GM12878 (cell line): ENCODE data around the gene LSP1. TPM values are rescaled to one million over a fixed set of nuclear protein-coding genes. Genes with fewer than 3 reads are reported as not detected.
"Not testable (repeated sequence)": the region's sequence is repeated elsewhere in the genome, so short reads cannot be mapped to it uniquely, and the experiment has no call there.

Experiments used
- ATAC-seq: fragments of 200-7000 bp; cut with Tn5 transposase; 3 replicates; pipeline ENCODE4 v1.9.1; 2020; ENCODE audit warnings: mild to moderate bottlenecking, moderate library complexity
- BruUV-seq: library from RNA; stranded (reverse); fragments of 400-500 nt; replicated peaks from 2 replicates; lab custom pipeline; 2021; lab: Mats Ljungman, UMichigan
- CTCF ChIA-PET: fragments of 300-600 bp; sonication (Branson Sonifier 250); formaldehyde crosslinking; extraction: SDS; loops from one replicate; lab custom pipeline; 2021; ENCODE audit warnings: inconsistent platforms; lab: Yijun Ruan, JAX
- POLR2A ChIA-PET: fragments of 350-600 bp; formaldehyde crosslinking; extraction: SDS; loops from one replicate; lab custom pipeline; 2021; ENCODE audit warnings: inconsistent platforms; lab: Charles Lee
- RAD21 ChIA-PET: fragments of 300-600 bp; sonication (Branson Sonifier 250); formaldehyde crosslinking; loops from one replicate; lab custom pipeline; 2023; ENCODE audit warnings: antibody characterized with exemption; ENCODE audit not compliant: unreplicated experiment; lab: Charles Lee
- SMC1A ChIA-PET: fragments of 300-600 bp; sonication (Branson Sonifier 250); formaldehyde crosslinking; loops from one replicate; lab custom pipeline; 2023; ENCODE audit not compliant: unreplicated experiment, uncharacterized antibody; lab: Charles Lee
- DNase-seq: peaks from one replicate; pipeline ENCODE4 v3.0.0-alpha.2; 2011; ENCODE audit warnings: low read depth, low spot score
- FAIRE-seq: peaks from 3 replicates; lab custom pipeline; 2011; peaks lifted over from hg19 to GRCh38; lab: Jason Lieb, UNC
- H2AFZ ChIP-seq: 2 replicates; pipeline ENCODE4 v1.6.0; 2011; ENCODE audit warnings: low read depth, low read length, control low read depth; ENCODE audit not compliant: control insufficient read depth
- H3K27ac ChIP-seq: 2 replicates; pipeline ENCODE4 v1.5.1; 2011; ENCODE audit warnings: control low read depth; ENCODE audit not compliant: control insufficient read depth, insufficient read depth
- H3K27me3 ChIP-seq, 2 experiments: replicated peaks in 1 of 2; 2 replicates each; pipeline versions ENCODE4 v1.6.0 to v1.6.1; 2011; ENCODE audit warnings: low read length in 1 of 2; ENCODE audit not compliant: control insufficient read depth in 2 of 2, insufficient read depth in 2 of 2
- H3K36me3 ChIP-seq, 2 experiments: 2 replicates each; pipeline ENCODE4 v1.5.1; 2011; ENCODE audit warnings: low read length in 1 of 2; ENCODE audit not compliant: control insufficient read depth in 2 of 2, insufficient read depth in 2 of 2
- H3K4me1 ChIP-seq: 2 replicates; pipeline ENCODE4 v1.6.1; 2011; ENCODE audit warnings: mild to moderate bottlenecking, low read length, moderate library complexity, mixed read lengths; ENCODE audit not compliant: control insufficient read depth, insufficient read depth
- H3K4me2 ChIP-seq: 2 replicates; pipeline ENCODE4 v1.6.0; 2011; ENCODE audit warnings: control low read depth; ENCODE audit not compliant: control insufficient read depth, insufficient read depth
- H3K4me3 ChIP-seq: fragments of 200-600 bp; sonication (generic); 2 replicates; pipeline ENCODE4 v1.5.1; 2016
- H3K79me2 ChIP-seq: 2 replicates; pipeline ENCODE4 v1.6.0; 2011; ENCODE audit warnings: low read length; ENCODE audit not compliant: control insufficient read depth, insufficient read depth
- H3K9ac ChIP-seq: 2 replicates; pipeline ENCODE4 v1.8.0; 2011; ENCODE audit warnings: low read length, control low read depth, mixed read lengths; ENCODE audit not compliant: control insufficient read depth, insufficient read depth
- H3K9me3 ChIP-seq: replicated peaks from 3 replicates; pipeline ENCODE4 v1.5.1; 2011; ENCODE audit warnings: mild to moderate bottlenecking, low read length; ENCODE audit not compliant: control insufficient read depth, insufficient read depth
- H4K20me1 ChIP-seq: 2 replicates; pipeline ENCODE4 v1.6.0; 2011; ENCODE audit not compliant: control insufficient read depth, insufficient read depth
- CBX3 ChIP-seq: fragments of 200-600 bp; sonication (generic); IDR thresholded peaks from 2 replicates; pipeline ENCODE4 v1.6.1; 2016; ENCODE audit warnings: low read depth, borderline replicate concordance
- EZH2 ChIP-seq: IDR thresholded peaks from 2 replicates; pipeline ENCODE4 v1.6.1; 2012; ENCODE audit warnings: low read depth, mild to moderate bottlenecking, control low read depth, inconsistent platforms, low read length, borderline replicate concordance; ENCODE audit not compliant: control insufficient read depth
- WGBS: methylation state at CpG from one replicate; pipeline ENCODE4 v1.1.6; 2016; ENCODE audit warnings: low lambda C conversion rate; ENCODE audit not compliant: insufficient replicate concordance, insufficient coverage; ENCODE audit errors: missing lambda C conversion rate; 5-methylcytosine and 5-hydroxymethylcytosine counted together
- in situ Hi-C: fragments of 300-500 bp; cut with MboI; formaldehyde crosslinking; loops from 9 replicates; pipeline ENCODE4 v1.14.3; 2018; ENCODE audit warnings: mixed read lengths
- intact Hi-C: fragments of 100-400 bp; cut with micrococcal nuclease; formaldehyde crosslinking; loops from one replicate; pipeline ENCODE4 v1.14.2; 2022; ENCODE audit not compliant: unreplicated experiment
- polyA plus RNA-seq, 11 experiments: library from polyadenylated mRNA; depleted of rRNA in 4 of 11; unstranded in 6 of 11; stranded (reverse) in 5 of 11; fragments of >200 nt; fragmentation: Nextera tagmentation in 4 of 11; fragmentation: Illumina TruSeq in 1 of 11; extraction: Ambion mirVana in 4 of 11; extraction: Trizol in 1 of 11; gene quantifications; 1 replicate in 1 of 11; 2 replicates in 10 of 11; pipeline versions ENCODE4 v1.2.1 to v1.2.3, GENCODE V29; 2011 to 2016; ENCODE audit warnings: inconsistent platforms in 2 of 11, missing spikeins in 2 of 11, low read depth in 1 of 11
- total RNA-seq, 4 experiments: library from RNA; depleted of rRNA in 3 of 4; stranded (reverse); fragments of >200 nt in 3 of 4; fragmentation: Illumina TruSeq in 1 of 4; extraction: Trizol in 1 of 4; gene quantifications; 2 replicates each; pipeline versions ENCODE4 v1.2.1 to v1.2.3, GENCODE V29; 2013 to 2021
- TF ChIP-seq, protein P1 (sequence below): IDR thresholded peaks from 2 replicates; pipeline ENCODE4 v1.6.1; 2012; ENCODE audit warnings: low read length, inconsistent platforms
- TF ChIP-seq, protein P2 (sequence below): IDR thresholded peaks from 2 replicates; pipeline ENCODE4 v1.6.1; 2011; ENCODE audit warnings: borderline replicate concordance, low read depth, mild to moderate bottlenecking, moderate library complexity, low read length; ENCODE audit not compliant: insufficient read depth, poor library complexity, severe bottlenecking

The LSP1 gene
- total and polyA plus RNA-seq, 10 of the 15 experiments (the other 5 are each of a cell fraction or from before 2014, with no cell fraction given) = 19.2 to 488 (median 369) TPM

DNA sequence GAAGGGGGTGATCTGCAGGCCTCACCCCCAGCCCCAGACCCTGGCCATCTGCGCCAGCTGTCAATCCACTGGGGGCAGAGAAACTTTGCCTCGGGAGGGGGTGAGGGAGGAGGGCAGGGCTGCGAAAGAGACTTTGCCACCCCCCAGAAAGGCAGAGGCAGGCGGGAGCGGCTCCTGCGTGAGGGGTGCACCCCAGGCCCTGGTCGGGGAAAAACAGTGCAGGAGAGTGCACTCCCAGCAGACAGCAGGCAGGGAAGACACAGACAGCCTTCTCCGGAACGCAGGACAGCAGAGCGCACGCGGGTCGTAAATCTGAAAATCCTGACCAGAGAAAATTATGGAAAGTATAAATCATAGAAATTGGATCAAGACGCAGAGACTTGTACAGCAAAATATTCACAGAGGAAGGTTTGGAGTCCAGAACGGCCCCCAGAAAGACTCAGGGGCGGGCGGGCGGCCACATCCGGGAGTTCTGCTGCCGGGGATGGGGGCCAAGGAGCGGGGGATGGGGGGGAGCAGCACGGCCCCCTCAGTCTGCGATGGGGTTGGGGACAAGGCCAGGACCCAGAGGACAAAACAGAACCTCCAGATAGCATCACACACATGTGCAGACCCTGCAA, 86.2 kb downstream of the LSP1 start:
- ChIA-PET RAD21 (no interaction called here), POLR2A (no interaction called here), CTCF (no interaction called here), SMC1A (no interaction called here)
- Histone ChIP-seq H3K36me3 (no peaks in the 10 kb centered on the region), H3K4me1 (no peaks in the 10 kb centered on the region), H3K9ac (no peak overlapping the region), H3K4me3 (no peak overlapping the region), H3K27ac (no peak overlapping the region), H3K9me3 (no peaks in the 10 kb centered on the region), H3K79me2 (no peaks in the 10 kb centered on the region), H3K27me3 (no peaks in the 10 kb centered on the region), H3K4me2 (no peak overlapping the region), H4K20me1 (no peaks in the 10 kb centered on the region), H2AFZ (no peak overlapping the region)
- in situ Hi-C loops = no loop called here
- 24% methylated on average over 15 of the region's 23 CpGs for WGBS
- TF ChIP-seq CBX3 (no peak), EZH2 (no peak)
- no TSS peak for BruUV-seq
- ATAC-seq (no peak), DNase-seq (no peak), FAIRE-seq (no peak)
- intact Hi-C loops = no loop called here

DNA sequence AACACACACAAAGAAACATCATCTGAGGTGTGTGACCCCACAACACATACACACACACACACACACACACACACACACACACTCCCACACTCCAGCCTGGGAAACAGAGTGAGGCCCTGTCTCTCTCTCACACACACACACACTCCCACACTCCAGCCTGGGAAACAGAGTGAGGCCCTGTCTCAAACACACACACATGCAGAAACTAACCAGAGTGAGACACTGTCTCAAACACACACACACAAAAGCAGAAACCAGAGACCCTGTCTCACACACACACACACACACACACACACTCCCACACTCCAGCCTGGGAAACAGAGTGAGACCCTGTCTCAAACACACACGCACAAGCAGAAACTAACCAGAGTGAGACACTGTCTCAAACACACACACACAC, 86.9 kb downstream of the LSP1 start:
- 100% methylated on average over 1 of the region's 1 CpG for WGBS

More for the DNA sequence above, 86.9 kb downstream of the LSP1 start:
- H3K27me3 ChIP-seq, H4K20me1 ChIP-seq, H3K4me1 ChIP-seq, CTCF ChIA-PET, intact Hi-C loops, H3K4me3 ChIP-seq, H3K36me3 ChIP-seq, POLR2A ChIA-PET, H2AFZ ChIP-seq, RAD21 ChIA-PET, H3K9ac ChIP-seq, H3K79me2 ChIP-seq, BruUV-seq, H3K9me3 ChIP-seq, H3K4me2 ChIP-seq, SMC1A ChIA-PET, in situ Hi-C loops: not testable (repeated sequence)
- DNase-seq (peak; percentile 15), ATAC-seq (0 out of 3 replicates have a peak, but pooled peaks have one; percentile 25), FAIRE-seq (peak; percentile 96)
- H3K27ac ChIP-seq = peak overlapping the region; percentile 18; the same call in 1 of the 2 replicates
- TF ChIP-seq, protein P1, sequence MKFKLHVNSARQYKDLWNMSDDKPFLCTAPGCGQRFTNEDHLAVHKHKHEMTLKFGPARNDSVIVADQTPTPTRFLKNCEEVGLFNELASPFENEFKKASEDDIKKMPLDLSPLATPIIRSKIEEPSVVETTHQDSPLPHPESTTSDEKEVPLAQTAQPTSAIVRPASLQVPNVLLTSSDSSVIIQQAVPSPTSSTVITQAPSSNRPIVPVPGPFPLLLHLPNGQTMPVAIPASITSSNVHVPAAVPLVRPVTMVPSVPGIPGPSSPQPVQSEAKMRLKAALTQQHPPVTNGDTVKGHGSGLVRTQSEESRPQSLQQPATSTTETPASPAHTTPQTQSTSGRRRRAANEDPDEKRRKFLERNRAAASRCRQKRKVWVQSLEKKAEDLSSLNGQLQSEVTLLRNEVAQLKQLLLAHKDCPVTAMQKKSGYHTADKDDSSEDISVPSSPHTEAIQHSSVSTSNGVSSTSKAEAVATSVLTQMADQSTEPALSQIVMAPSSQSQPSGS = peak; percentile 73
- TF ChIP-seq, protein P2, sequence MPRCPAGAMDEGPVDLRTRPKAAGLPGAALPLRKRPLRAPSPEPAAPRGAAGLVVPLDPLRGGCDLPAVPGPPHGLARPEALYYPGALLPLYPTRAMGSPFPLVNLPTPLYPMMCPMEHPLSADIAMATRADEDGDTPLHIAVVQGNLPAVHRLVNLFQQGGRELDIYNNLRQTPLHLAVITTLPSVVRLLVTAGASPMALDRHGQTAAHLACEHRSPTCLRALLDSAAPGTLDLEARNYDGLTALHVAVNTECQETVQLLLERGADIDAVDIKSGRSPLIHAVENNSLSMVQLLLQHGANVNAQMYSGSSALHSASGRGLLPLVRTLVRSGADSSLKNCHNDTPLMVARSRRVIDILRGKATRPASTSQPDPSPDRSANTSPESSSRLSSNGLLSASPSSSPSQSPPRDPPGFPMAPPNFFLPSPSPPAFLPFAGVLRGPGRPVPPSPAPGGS = peak; percentile 94
